HepG2 (cell line): ENCODE data around the gene EIF4ENIF1. TPM values are rescaled to one million over a fixed set of nuclear protein-coding genes. Genes with fewer than 3 reads are reported as not detected.

ENCODE experiments used
- EED ChIP-seq: sonication (generic); formaldehyde crosslinking; IDR thresholded peaks from 2 replicates; pipeline ENCODE4 v1.5.0; 2020; ENCODE audit warnings: mild to moderate bottlenecking, missing genetic modification reagents
- FOSL2 ChIP-seq: sonication (generic); formaldehyde crosslinking; IDR thresholded peaks from 2 replicates; pipeline ENCODE4 v1.4.0; 2020; ENCODE audit warnings: missing genetic modification reagents
- HIVEP1 ChIP-seq: sonication (generic); formaldehyde crosslinking; IDR thresholded peaks from 2 replicates; pipeline ENCODE4 v1.4.0; 2020; ENCODE audit warnings: mild to moderate bottlenecking, missing genetic modification reagents
- NFKB2 ChIP-seq: sonication (generic); formaldehyde crosslinking; IDR thresholded peaks from 2 replicates; pipeline ENCODE4 v1.4.0; 2020; ENCODE audit warnings: missing genetic modification reagents, borderline replicate concordance
- PCBP1 ChIP-seq: fragments of 200-400 bp; formaldehyde crosslinking; IDR thresholded peaks from 2 replicates; pipeline ENCODE4 v1.6.1; 2017; ENCODE audit warnings: mild to moderate bottlenecking, low read depth, low read length, borderline replicate concordance
- WIZ ChIP-seq: sonication (generic); formaldehyde crosslinking; IDR thresholded peaks from 2 replicates; pipeline ENCODE4 v1.5.1; 2020; ENCODE audit warnings: mild to moderate bottlenecking, missing genetic modification reagents
- XRCC5 ChIP-seq: fragments of 200-400 bp; formaldehyde crosslinking; optimal IDR thresholded peaks from 2 replicates; pipeline ENCODE3; 2017; ENCODE audit warnings: mild to moderate bottlenecking, low read length
- ZFP1 ChIP-seq: IDR thresholded peaks from 2 replicates; pipeline ENCODE4 v1.6.1; 2016
- ZKSCAN5 ChIP-seq: sonication (generic); formaldehyde crosslinking; IDR thresholded peaks from 2 replicates; pipeline ENCODE4 v1.5.1; 2020; ENCODE audit warnings: mild to moderate bottlenecking, missing genetic modification reagents
- ZNF224 ChIP-seq: sonication (generic); formaldehyde crosslinking; IDR thresholded peaks from 2 replicates; pipeline ENCODE4 v1.5.0; 2020; ENCODE audit warnings: mild to moderate bottlenecking, missing genetic modification reagents
- ZNF383 ChIP-seq: sonication (generic); formaldehyde crosslinking; IDR thresholded peaks from 2 replicates; pipeline ENCODE4 v1.4.0; 2020; ENCODE audit warnings: missing genetic modification reagents, mild to moderate bottlenecking, borderline replicate concordance
- ZNF670 ChIP-seq: sonication (generic); formaldehyde crosslinking; IDR thresholded peaks from 2 replicates; pipeline ENCODE4 v1.8.0; 2022; ENCODE audit warnings: mild to moderate bottlenecking, missing genetic modification reagents, borderline replicate concordance
- ZNF841 ChIP-seq: sonication (generic); formaldehyde crosslinking; IDR thresholded peaks from 2 replicates; pipeline ENCODE4 v1.8.1; 2023; ENCODE audit warnings: missing genetic modification reagents, borderline replicate concordance
- ZNF878 ChIP-seq: sonication (generic); formaldehyde crosslinking; IDR thresholded peaks from 2 replicates; pipeline ENCODE4 v1.8.1; 2023; ENCODE audit warnings: mild to moderate bottlenecking, missing genetic modification reagents, moderate library complexity
- ZSCAN29 ChIP-seq: sonication (generic); formaldehyde crosslinking; conservative IDR thresholded peaks from 2 replicates; pipeline ENCODE4 v1.4.0; 2020; ENCODE audit warnings: mild to moderate bottlenecking, missing genetic modification reagents
- polyA plus RNA-seq, 8 experiments: library from polyadenylated mRNA; depleted of rRNA in 3 of 8; stranded (reverse) in 7 of 8; unstranded in 1 of 8; fragments of >200 nt; fragmentation: Illumina TruSeq in 4 of 8; extraction: Trizol in 4 of 8; gene quantifications; 2 replicates each; pipeline versions ENCODE4 v1.2.1 to v1.2.3, GENCODE V29; 2011 to 2016; ENCODE audit warnings: low read depth in 4 of 8, missing spikeins in 1 of 8, mixed read lengths in 1 of 8; ENCODE audit not compliant: insufficient read depth in 1 of 8
- total RNA-seq, 5 experiments: library from RNA; depleted of rRNA; stranded (reverse); fragments of >200 nt; fragmentation: Illumina TruSeq; extraction: Trizol; gene quantifications; 2 replicates each; pipeline ENCODE4 v1.2.3, GENCODE V29; 2016; ENCODE audit warnings: low read depth in 1 of 5
- TF ChIP-seq, protein P1 (sequence below): sonication (generic); formaldehyde crosslinking; IDR thresholded peaks from 2 replicates; pipeline ENCODE4 v1.4.0; 2020; ENCODE audit warnings: mild to moderate bottlenecking, missing genetic modification reagents
- TF ChIP-seq, protein P2 (sequence below): sonication (generic); formaldehyde crosslinking; IDR thresholded peaks from 2 replicates; pipeline ENCODE4 v1.4.0; 2020; ENCODE audit warnings: mild to moderate bottlenecking, missing genetic modification reagents
- TF ChIP-seq, protein P3 (sequence below): sonication (generic); formaldehyde crosslinking; IDR thresholded peaks from 2 replicates; pipeline ENCODE4 v1.5.1; 2020; ENCODE audit warnings: mild to moderate bottlenecking, missing genetic modification reagents, moderate library complexity
- TF ChIP-seq, protein P4 (sequence below): sonication (generic); formaldehyde crosslinking; IDR thresholded peaks from 2 replicates; pipeline ENCODE4 v1.8.1; 2023; ENCODE audit warnings: mild to moderate bottlenecking, missing genetic modification reagents

The EIF4ENIF1 gene
- total and polyA plus RNA-seq, 2 of the 13 experiments (the other 11 are each of a cell fraction or from before 2014, with no cell fraction given), result 11.9 to 12.3 TPM

DNA sequence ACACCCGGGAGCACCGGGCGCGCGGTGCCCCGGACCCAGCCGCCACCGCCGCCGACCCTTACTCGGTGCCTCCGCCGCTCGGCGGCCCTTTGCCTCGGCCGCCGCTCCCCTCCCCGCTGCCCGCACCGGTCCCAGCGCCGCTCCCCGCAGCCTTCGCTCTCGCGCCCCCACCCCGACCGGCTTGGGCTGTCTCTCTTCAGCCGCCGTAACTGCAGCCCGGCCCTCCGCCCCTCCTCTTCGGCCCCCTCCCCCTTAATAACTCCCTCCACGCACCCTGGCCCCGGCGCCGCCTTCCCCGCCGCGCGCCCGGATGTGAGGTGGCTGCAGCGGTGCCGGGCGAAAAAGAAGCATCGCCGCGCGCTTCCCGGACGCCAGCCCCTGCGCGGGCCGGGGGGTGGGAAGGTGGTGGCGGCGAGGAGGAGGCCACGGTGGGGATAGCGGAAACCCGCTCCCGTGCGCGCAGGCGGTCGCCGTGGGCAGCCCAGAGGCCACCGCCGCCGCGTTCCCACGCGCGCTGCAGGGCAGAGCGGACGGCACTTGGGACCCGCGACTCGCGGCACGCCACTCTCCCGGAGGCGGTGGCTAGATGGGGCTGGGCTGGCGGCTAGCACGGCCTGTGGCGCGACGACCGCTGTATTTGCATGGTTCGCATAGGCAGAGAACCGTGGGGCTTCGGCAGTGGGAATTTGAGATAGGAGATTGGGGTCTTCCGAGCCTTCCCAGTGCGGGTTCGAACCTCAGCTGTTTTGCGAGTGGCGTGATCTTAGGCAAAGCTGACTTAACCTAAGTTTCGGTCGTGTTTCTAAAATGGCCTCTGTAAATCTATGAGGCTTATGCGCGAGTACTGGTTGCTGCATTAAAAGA lies at the start of gene EIF4ENIF1 (continued):
- peak; percentile 83; the same call in 1 of the 2 replicates for TF ChIP-seq EED (CRISPR knock-in tag)
- TF ChIP-seq ZNF670 (CRISPR knock-in tag), result no peak
- no peak for TF ChIP-seq ZKSCAN5 (CRISPR knock-in tag)
- TF ChIP-seq XRCC5, result peak; percentile 43
- no peak for TF ChIP-seq ZNF878 (CRISPR knock-in tag)
- 0 out of 2 replicates have a peak, but pooled peaks have one; percentile 40 for TF ChIP-seq ZNF224 (CRISPR knock-in tag)
- TF ChIP-seq, protein P1, sequence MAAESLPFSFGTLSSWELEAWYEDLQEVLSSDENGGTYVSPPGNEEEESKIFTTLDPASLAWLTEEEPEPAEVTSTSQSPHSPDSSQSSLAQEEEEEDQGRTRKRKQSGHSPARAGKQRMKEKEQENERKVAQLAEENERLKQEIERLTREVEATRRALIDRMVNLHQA (CRISPR knock-in tag), result no peak
- no peak for TF ChIP-seq WIZ (CRISPR knock-in tag)
- TF ChIP-seq, protein P2, sequence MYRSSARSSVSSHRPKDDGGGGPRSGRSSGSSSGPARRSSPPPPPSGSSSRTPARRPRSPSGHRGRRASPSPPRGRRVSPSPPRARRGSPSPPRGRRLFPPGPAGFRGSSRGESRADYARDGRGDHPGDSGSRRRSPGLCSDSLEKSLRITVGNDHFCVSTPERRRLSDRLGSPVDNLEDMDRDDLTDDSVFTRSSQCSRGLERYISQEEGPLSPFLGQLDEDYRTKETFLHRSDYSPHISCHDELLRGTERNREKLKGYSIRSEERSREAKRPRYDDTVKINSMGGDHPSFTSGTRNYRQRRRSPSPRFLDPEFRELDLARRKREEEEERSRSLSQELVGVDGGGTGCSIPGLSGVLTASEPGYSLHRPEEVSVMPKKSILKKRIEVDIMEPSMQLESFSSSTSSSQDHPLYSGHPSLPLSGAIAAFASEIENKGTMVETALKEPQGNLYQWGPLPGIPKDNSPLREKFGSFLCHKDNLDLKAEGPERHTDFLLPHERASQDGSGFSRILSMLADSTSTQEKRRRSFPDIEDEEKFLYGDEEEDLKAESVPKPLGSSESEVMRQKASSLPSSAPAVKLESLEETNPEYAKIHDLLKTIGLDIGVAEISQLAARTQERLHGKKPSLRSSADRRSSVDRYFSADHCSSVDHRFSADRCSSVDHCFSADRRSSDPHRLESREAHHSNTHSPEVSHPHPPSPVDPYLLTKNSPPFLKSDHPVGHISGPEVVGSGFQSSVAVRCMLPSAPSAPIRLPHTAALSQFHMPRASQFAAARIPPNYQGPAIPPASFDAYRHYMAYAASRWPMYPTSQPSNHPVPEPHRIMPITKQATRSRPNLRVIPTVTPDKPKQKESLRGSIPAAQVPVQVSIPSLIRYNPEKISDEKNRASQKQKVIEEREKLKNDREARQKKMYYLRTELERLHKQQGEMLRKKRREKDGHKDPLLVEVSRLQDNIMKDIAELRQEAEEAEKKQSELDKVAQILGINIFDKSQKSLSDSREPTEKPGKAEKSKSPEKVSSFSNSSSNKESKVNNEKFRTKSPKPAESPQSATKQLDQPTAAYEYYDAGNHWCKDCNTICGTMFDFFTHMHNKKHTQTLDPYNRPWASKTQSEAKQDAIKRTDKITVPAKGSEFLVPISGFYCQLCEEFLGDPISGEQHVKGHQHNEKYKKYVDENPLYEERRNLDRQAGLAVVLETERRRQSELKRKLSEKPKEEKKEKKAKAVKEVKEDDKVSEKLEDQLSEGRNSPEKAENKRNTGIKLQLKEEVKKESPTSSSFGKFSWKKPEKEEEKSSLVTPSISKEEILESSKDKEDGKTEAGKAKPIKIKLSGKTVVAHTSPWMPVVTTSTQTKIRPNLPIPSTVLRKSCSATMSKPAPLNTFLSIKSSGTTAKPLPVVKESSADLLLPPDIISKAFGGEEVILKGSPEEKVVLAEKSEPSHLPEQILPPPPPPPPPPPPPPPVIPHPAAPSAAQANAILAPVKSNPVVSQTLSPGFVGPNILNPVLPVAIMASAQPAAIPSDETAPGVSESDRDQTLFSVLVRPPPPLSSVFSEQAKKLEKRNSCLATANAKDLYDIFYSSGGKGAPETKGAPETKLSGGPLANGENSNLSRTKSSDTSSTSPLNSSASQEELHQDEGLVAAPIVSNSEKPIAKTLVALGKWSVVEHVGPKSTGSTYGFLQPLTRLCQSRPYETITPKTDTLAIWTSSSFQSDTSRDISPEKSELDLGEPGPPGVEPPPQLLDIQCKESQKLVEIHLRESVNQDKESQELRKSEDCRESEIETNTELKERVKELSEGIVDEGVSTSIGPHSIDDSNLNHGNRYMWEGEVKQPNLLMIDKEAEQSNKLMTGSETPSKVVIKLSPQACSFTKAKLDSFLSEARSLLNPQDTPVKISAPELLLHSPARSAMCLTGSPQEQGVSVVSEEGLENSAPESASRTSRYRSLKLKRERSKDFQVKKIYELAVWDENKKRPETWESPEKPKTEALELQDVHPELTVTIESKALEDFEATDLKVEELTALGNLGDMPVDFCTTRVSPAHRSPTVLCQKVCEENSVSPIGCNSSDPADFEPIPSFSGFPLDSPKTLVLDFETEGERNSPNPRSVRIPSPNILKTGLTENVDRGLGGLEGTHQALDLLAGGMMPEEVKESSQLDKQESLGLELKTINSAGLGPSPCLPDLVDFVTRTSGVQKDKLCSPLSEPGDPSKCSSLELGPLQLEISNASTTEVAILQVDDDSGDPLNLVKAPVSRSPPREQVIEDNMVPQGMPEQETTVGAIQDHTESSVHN (CRISPR knock-in tag), result 0 out of 2 replicates have a peak, but pooled peaks have one; percentile 20
- TF ChIP-seq, protein P3, sequence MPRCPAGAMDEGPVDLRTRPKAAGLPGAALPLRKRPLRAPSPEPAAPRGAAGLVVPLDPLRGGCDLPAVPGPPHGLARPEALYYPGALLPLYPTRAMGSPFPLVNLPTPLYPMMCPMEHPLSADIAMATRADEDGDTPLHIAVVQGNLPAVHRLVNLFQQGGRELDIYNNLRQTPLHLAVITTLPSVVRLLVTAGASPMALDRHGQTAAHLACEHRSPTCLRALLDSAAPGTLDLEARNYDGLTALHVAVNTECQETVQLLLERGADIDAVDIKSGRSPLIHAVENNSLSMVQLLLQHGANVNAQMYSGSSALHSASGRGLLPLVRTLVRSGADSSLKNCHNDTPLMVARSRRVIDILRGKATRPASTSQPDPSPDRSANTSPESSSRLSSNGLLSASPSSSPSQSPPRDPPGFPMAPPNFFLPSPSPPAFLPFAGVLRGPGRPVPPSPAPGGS (CRISPR knock-in tag), result peak; percentile 89; the same call in 1 of the 2 replicates
- peak; percentile 89; the same call in 1 of the 2 replicates for TF ChIP-seq ZSCAN29 (CRISPR knock-in tag)
- peak; percentile 42; the same call in 1 of the 2 replicates for TF ChIP-seq FOSL2 (CRISPR knock-in tag)
- TF ChIP-seq, protein P4, sequence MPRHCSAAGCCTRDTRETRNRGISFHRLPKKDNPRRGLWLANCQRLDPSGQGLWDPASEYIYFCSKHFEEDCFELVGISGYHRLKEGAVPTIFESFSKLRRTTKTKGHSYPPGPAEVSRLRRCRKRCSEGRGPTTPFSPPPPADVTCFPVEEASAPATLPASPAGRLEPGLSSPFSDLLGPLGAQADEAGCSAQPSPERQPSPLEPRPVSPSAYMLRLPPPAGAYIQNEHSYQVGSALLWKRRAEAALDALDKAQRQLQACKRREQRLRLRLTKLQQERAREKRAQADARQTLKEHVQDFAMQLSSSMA (CRISPR knock-in tag), result 0 out of 2 replicates have a peak, but pooled peaks have one; percentile 30
- no peak for TF ChIP-seq ZNF841 (CRISPR knock-in tag)
- no peak for TF ChIP-seq NFKB2
- peak; percentile 69; the same call in 1 of the 2 replicates for TF ChIP-seq ZNF383 (CRISPR knock-in tag)
- TF ChIP-seq HIVEP1, result no peak
- no peak for TF ChIP-seq ZFP1 (CRISPR knock-in tag)
- no peak for TF ChIP-seq PCBP1
